Measurements from ENCODE around the gene CCDC171.

- TF ChIP-seq POLR2A (IDR thresholded peaks at IDR 0.05) (no peak), CTCF (IDR thresholded peaks at IDR 0.05) (no peak)
Observed at GRCh38 chr9:16013826-16014225, 461.0 kb downstream of the CCDC171 start.
